Activated naive CD8-positive, alpha-beta T cell treated with anti-CD3 and anti-CD28 coated beads, Interleukin-2, amount 50 U/mL, for 24 hours (primary cell): Measurements from ENCODE around the gene HLA-DPA1.
"Not testable (repeated sequence)": the region's sequence is repeated elsewhere in the genome, so short reads cannot be mapped to it uniquely, and the experiment has no call there.

Experiments used
- ATAC-seq: fragments of 150-1000 bp; cut with Tn5 transposase; one replicate; pipeline ENCODE4 v1.10.0; 2021
- DNase-seq: peaks from one replicate; pipeline ENCODE4 v3.0.0; 2021
- H3K27ac Mint-ChIP-seq: one replicate; pipeline ENCODE4 v1.8.0; 2021; ENCODE audit warnings: mild to moderate bottlenecking, mixed read lengths
- H3K27me3 Mint-ChIP-seq: one replicate; pipeline ENCODE4 v1.8.0; 2021; ENCODE audit warnings: mixed read lengths
- H3K36me3 Mint-ChIP-seq: one replicate; pipeline ENCODE4 v1.8.0; 2021; ENCODE audit warnings: low read depth, mixed read lengths
- H3K4me1 Mint-ChIP-seq: one replicate; pipeline ENCODE4 v1.8.0; 2021; ENCODE audit warnings: mixed read lengths
- H3K4me3 Mint-ChIP-seq: one replicate; pipeline ENCODE4 v1.8.0; 2021; ENCODE audit warnings: mild to moderate bottlenecking, moderate library complexity, mixed read lengths
- H3K9me3 Mint-ChIP-seq: one replicate; pipeline ENCODE4 v1.8.0; 2021; ENCODE audit warnings: mixed read lengths

HLA-DPA1 gene

DNA sequence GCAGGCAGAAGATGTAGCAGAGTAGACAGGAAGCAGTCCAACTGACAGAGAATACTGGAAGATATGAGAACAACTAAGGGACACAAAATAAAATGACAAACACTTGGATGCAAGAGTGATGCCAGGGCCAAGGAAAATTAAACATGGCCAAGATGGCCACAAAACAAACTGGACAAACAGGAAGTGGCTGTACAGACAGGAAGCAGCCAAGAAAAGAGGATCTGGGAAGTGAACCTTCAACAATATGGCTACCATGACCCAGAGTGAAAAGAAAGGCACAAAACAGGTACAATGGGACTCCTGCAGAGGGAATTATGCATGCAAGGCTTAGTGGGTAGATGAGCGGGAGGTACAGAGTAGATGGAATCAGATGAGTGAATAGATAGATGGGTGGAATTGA, 31.4 kb upstream of the HLA-DPA1 start:
- H3K9me3 Mint-ChIP-seq, result peaks cover 17% of the 10 kb centered on the region
- H3K27ac Mint-ChIP-seq, result no peak overlapping the region
- DNase-seq (no peak), ATAC-seq (no peak)
- H3K27me3 Mint-ChIP-seq, result peaks cover 24% of the 10 kb centered on the region
- H3K36me3 Mint-ChIP-seq, result peaks cover 8% of the 10 kb centered on the region
- no peaks in the 10 kb centered on the region for H3K4me1 Mint-ChIP-seq
- H3K4me3 Mint-ChIP-seq, result no peak overlapping the region

DNA sequence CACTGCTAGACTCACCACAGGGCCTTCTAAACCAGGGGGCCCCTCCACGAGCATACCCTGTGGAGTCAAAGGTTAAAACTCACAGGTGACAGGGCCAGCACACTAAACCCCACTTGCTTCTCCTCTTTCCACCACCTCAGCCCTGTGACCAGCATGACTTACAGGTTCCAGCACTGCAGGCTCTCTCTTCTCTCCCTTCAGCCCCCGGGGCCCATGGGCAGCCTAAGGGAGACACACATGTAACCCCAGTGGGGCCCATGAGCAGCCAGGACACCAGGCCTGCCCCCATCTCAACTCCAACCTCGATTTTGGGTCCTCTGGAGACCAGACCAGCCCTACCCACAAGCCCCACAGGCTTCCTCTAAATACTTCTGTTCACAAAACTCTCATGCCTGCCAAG, 30.3 kb upstream of the HLA-DPA1 start:
- no peak overlapping the region for H3K4me3 Mint-ChIP-seq
- peaks cover 25% of the 10 kb centered on the region for H3K9me3 Mint-ChIP-seq
- peaks cover 21% of the 10 kb centered on the region for H3K27me3 Mint-ChIP-seq
- DNase-seq (no peak), ATAC-seq (no peak)
- peaks cover 8% of the 10 kb centered on the region for H3K36me3 Mint-ChIP-seq
- H3K27ac Mint-ChIP-seq, result no peak overlapping the region
- H3K4me1 Mint-ChIP-seq, result no peaks in the 10 kb centered on the region

DNA sequence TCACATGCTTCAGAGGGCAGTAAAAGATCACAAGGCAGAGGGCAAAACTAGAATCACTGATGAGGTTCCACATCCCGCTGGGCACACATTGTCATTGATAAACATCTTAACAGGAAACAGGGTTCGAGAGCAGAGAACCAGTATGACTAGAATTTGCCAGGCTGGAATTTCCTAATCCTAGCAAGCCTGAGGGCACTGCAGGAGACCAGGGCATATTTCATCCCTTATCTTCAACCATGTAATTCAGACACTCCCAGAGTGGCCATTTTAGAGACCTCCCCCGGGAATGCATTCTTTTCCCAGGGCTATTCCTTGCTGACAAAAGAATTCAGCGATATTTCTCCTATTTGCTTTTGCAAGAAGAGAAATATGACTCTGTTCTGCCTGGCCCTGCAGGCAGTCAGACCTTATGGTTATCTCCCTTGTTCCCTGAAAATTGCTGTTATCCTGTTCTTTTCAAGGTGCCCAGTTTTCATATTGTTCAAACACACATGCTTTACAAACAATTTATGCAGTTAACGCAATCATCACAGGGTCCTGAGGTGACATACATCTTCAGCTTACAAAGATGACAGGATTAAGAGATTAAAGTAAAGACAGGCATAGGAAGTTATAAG, 27.8 kb upstream of the HLA-DPA1 start:
- Mint-ChIP-seq H3K27me3 (peaks cover 22% of the 10 kb centered on the region), H3K9me3 (peaks cover 38% of the 10 kb centered on the region), H3K36me3 (peaks cover 12% of the 10 kb centered on the region)
- H3K4me1 Mint-ChIP-seq, ATAC-seq, DNase-seq, H3K4me3 Mint-ChIP-seq, H3K27ac Mint-ChIP-seq: not testable (repeated sequence)

DNA sequence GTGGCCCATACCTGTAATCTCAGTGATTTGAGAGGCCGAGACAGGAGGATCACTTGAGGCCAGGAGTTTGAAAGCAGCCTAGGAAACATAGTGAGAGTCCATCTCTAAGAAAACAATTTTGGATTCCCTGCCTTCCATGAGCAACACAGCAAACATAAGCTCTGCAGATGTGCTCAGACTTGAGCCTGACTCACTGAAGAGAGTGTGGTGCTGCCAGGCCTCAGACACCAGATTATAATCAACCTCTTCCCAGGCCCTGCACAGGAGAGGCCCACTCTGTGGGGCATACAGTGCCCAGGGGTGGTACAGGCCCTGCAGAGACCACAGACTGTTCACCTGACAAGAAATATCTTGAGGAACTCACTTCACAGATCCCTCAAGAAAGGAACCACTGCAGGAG, 22.2 kb upstream of the HLA-DPA1 start:
- Mint-ChIP-seq H3K9me3 (peaks cover 30% of the 10 kb centered on the region), H3K27ac (no peak overlapping the region), H3K4me3 (no peak overlapping the region), H3K4me1 (no peaks in the 10 kb centered on the region), H3K36me3 (peaks cover 8% of the 10 kb centered on the region), H3K27me3 (peaks cover 15% of the 10 kb centered on the region)
- ATAC-seq (no peak), DNase-seq (no peak)

DNA sequence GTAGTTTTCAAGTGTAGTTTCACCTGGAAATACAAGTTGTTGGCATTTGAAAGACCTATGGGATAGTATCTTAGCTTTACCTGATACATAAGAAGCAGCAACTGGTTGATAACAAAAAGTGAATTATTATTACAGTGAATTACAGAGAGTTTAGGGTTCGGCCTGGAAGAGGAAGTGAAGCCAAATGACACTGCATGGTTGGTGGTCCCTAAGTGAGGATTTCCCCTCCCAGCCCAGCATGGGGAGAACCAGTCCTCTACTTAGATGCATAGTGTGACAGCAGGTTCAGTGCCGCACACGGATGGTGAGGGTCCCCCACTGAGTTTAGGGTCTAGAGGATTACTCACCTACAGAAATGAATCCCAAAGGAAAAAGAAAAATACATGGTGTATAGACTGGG, 20.4 kb upstream of the HLA-DPA1 start:
- Mint-ChIP-seq H3K9me3 (peaks cover 14% of the 10 kb centered on the region), H3K27me3 (peaks cover 13% of the 10 kb centered on the region), H3K36me3 (peaks cover 4% of the 10 kb centered on the region), H3K4me1 (no peaks in the 10 kb centered on the region), H3K4me3 (no peak overlapping the region), H3K27ac (no peak overlapping the region)
- no peak for ATAC-seq
- no peak for DNase-seq

DNA sequence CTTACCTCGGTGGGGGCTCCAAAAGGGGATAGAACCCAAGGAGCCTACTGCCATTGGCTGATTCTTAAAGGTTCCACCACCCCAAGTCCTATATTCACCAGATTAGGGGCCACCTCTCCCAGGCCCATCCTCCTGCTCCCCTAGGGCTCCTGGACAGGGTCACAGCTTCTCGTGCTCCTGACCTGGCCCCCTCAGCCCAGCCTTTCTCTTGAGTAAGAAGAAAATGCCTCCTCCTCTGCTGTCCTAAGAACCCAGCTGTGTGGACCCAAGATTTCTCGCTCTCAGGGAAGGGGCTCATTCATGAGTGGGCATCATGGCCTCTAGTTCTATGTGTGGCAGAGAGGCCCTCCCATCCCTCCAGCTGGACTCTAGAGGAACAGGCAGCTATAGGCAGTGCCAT, 18.9 kb upstream of the HLA-DPA1 start:
- Mint-ChIP-seq H3K36me3 (no peaks in the 10 kb centered on the region), H3K4me1 (no peaks in the 10 kb centered on the region), H3K27me3 (peaks cover 8% of the 10 kb centered on the region), H3K9me3 (peaks cover 1% of the 10 kb centered on the region), H3K27ac (no peak overlapping the region), H3K4me3 (no peak overlapping the region)
- ATAC-seq (no peak), DNase-seq (no peak)

DNA sequence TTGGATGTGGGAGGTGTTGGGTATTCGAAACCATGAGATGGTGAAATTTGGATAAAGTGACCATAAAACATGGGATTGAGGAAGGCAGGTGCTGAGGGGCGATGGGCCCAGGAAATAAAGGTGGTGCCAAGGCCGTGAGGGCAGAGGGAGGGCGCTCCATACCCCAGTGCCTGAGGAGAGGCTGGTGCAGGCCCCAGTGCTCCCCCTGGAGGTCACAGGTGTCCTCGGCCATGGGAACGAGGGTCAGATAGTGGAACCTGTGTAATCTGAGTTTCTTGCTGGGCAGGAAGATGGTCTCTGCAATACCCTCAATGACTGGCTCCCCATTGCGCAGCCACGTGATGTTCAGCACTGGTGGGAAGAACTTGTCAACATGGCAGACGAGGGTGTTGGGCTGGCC, 18.5 kb upstream of the HLA-DPA1 start:
- Mint-ChIP-seq H3K36me3 (no peaks in the 10 kb centered on the region), H3K4me1 (no peaks in the 10 kb centered on the region), H3K27ac (no peak overlapping the region), H3K4me3 (no peak overlapping the region), H3K9me3 (no peaks in the 10 kb centered on the region), H3K27me3 (peaks cover 7% of the 10 kb centered on the region)
- DNase-seq, result peak; percentile 75
- ATAC-seq, result peak; percentile 94

DNA sequence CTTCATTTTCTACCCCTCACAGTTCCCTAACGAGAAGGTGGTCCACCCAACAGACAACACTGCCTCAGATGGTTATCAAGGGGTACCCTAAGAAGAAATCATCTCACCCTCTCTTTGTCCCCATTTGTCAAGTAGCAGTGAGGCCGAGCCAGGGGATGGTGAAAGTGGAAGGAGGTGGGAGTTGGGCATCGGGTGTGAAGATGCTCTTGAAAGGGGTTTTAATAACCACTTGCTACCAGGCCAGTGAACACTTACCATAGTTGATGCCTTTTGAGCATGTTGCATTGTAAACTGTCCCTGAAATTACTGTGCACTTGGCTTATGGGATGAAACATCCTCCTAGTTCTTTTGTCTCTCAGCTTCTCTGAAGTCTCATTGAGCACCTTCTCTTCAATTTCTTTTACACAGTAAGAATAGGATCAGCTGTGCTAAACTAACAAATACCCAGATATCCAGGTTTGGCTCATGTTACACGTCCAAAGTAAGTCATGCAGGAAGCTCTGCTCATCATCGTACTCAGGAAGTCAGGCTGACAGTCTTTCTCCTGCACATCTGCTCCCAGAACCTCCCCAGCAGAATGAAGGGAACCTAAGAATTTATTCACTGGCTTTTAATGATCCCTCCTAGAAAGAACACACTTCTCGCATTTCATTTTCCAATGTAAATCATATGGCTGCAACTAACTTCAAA, 15.6 kb upstream of the HLA-DPA1 start:
- no peaks in the 10 kb centered on the region for H3K9me3 Mint-ChIP-seq
- no peaks in the 10 kb centered on the region for H3K4me1 Mint-ChIP-seq
- H3K4me3 Mint-ChIP-seq, result no peak overlapping the region
- H3K27ac Mint-ChIP-seq, result no peak overlapping the region
- H3K27me3 Mint-ChIP-seq, result no peaks in the 10 kb centered on the region
- DNase-seq (no peak), ATAC-seq (no peak)
- no peaks in the 10 kb centered on the region for H3K36me3 Mint-ChIP-seq

DNA sequence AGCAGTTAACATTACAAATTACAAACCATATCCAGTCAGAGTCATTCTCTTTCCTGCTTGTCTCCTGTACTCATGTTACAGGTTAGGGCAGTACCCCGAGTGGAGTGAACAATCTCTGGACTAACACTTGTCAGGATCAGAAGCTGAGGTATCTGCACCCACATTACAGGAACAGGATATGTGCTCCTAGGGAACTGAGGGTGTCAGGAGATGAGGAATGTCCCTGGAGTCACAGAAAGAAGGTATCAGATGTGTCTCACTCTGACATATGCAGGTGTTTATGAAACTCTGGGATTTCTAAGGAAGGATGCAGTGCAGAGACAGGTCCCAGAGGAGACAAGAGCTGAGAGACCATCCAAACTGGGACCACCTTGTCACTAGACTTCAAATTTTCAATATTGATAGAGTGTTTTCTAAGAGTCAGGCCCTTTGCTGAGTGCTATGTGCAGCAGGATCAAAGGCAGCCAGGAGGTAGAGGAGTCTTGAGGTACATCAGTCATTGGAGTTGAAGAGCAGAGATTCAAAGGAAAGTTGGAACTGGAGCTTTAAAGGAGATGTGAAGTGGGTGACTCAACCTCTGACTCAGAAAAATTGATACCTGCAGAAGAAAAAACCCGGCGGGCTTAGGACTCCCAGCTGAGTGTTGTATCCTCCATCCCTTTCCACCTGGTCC, 14.9 kb upstream of the HLA-DPA1 start:
- DNase-seq, result no peak
- H3K9me3 Mint-ChIP-seq, result no peaks in the 10 kb centered on the region
- H3K36me3 Mint-ChIP-seq, result no peaks in the 10 kb centered on the region
- no peak overlapping the region for H3K4me3 Mint-ChIP-seq
- H3K27ac Mint-ChIP-seq, result no peak overlapping the region
- no peaks in the 10 kb centered on the region for H3K4me1 Mint-ChIP-seq
- H3K27me3 Mint-ChIP-seq, result no peaks in the 10 kb centered on the region
- ATAC-seq, result no peak

DNA sequence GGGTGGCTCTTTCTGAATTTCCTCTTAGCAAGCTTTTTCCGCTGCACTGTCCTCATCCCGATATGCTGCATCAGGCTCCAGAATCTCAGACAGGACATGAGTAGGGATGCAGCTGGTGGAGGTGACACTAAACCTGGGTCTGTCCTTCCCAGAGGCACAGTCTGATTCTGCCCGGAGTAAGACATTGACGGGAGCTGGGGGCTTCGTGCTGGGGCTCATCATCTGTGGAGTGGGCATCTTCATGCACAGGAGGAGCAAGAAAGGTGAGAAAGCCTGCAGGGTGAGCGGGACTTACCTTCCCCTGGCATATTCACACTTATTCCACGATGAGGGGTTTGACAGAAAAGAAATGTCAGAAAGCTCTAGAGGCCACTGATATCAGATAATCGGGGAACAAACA, 12.2 kb upstream of the HLA-DPA1 start:
- Mint-ChIP-seq H3K36me3 (no peaks in the 10 kb centered on the region), H3K4me1 (peaks cover 11% of the 10 kb centered on the region), H3K4me3 (no peak overlapping the region), H3K27me3 (no peaks in the 10 kb centered on the region), H3K9me3 (no peaks in the 10 kb centered on the region), H3K27ac (no peak overlapping the region)
- ATAC-seq (no peak), DNase-seq (no peak)

DNA sequence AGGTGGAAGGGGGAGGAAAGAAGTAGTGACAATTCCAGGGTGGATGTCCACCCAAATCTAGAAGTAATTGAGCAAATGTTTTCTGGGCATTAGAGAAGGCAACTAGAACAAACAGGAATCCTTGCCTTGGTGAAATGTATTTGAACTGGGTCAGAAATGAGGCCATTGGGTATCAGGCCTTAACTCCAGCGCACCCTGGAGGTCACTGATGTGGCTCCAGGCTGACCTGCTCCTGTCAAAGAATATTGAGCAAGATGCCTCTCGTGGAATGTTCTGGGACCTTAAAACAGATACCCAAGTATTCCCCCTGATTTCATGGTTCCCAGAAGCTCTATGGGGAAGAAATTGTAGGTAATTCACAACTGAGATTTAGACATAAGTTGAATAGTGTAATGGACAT, 9.3 kb upstream of the HLA-DPA1 start:
- DNase-seq, result no peak
- no peak for ATAC-seq
- Mint-ChIP-seq H3K9me3 (no peaks in the 10 kb centered on the region), H3K27ac (no peak overlapping the region), H3K27me3 (no peaks in the 10 kb centered on the region), H3K4me1 (peaks cover 31% of the 10 kb centered on the region), H3K36me3 (peaks cover 6% of the 10 kb centered on the region), H3K4me3 (no peak overlapping the region)

DNA sequence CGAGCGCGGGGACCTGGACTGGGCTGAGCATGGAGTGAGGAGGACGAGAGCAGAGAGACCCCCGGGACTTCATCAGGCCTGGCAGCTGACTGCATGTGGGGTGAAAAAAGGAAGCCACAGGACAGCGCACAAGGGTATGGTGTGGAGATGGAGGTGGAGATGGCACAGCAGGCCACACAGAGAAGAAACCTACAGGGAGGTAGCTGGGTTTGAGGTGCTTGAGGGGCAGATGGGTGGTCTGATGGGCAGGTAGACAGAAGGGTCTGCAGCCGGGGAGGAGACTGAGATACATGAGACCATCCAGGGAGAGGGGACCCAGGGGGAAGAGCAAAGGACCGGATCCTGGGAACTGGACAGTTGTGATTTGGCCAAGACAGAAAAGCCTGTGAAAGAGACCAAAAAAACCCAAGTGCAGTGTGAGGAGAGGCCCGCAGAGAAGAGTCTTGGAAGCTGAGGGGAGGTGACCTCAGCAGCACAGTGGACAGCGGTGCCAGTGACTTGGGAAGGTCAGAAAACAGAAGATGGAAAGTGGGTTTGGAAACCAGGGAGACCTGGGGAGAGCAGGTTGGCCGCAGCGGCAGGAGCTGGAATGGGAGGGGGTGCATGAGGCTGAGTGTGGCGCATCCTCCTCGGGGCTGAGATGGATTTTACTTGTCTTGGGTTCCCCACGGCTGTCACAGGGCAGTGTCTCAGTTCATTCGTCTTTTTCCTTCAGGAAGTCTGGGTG, 7.8 kb upstream of the HLA-DPA1 start:
- H3K27ac Mint-ChIP-seq, result peak overlapping the region; percentile 43
- H3K36me3 Mint-ChIP-seq, result peaks cover 7% of the 10 kb centered on the region
- peak overlapping the region; percentile 70 for H3K4me3 Mint-ChIP-seq
- H3K9me3 Mint-ChIP-seq, result no peaks in the 10 kb centered on the region
- DNase-seq, result no peak
- peaks cover 44% of the 10 kb centered on the region for H3K4me1 Mint-ChIP-seq
- no peak for ATAC-seq
- H3K27me3 Mint-ChIP-seq, result no peaks in the 10 kb centered on the region

DNA sequence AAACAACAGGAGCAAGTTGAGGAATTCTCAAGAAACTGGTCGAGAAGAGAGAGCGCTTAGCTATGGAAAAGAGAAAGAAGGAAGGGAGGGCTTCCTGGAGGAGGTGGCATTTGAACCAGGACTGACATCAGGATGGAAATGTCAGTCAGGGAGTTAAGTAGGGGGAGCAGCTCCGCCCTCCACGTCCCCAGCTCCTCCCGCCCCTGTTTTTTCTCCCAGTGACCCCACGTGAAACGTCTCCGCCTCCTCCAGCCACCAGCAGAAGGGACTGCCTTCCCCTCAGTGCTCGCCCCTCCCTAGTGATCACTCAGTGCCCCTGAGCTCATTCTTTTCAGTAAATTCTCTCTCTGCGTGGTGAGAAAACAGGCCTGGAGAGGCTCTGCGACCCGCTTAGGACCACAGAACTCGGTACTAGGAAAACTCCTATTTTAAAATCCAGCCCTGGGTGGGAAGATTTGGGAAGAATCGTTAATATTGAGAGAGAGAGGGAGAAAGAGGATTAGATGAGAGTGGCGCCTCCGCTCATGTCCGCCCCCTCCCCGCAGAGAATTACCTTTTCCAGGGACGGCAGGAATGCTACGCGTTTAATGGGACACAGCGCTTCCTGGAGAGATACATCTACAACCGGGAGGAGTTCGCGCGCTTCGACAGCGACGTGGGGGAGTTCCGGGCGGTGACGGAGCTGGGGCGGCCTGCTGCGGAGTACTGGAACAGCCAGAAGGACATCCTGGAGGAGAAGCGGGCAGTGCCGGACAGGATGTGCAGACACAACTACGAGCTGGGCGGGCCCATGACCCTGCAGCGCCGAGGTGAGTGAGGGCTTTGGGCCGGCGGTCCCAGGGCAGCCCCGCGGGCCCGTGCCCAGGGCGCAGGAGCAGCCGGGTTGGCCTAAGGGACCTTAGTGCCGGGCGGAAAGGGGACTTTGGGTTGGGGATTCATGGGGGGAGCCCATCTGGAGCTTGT, 7.0 kb upstream of the HLA-DPA1 start:
- Mint-ChIP-seq H3K4me1 (peaks cover 53% of the 10 kb centered on the region), H3K4me3 (peak overlapping the region; percentile 70), H3K36me3 (peaks cover 7% of the 10 kb centered on the region)

DNA sequence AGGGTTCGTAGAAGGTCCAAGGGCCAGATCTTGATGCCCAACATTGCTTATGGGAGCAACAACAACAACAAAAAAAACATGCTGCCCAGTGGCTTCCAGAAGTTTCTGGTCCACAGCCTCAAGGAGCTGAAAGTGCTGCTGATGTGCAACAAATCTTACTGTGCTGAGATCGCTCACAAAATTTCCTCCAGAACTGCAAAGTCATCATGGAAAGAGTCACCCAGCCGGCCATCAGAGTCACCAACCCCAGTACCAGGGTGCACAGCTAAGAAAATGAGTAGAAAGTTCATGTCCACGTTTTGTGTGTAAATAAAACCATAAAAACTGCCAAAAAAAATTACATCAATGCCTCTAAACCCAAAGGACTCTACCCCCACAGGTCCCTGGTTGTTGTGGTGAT, 6.1 kb upstream of the HLA-DPA1 start:
- H3K27me3 Mint-ChIP-seq, result no peaks in the 10 kb centered on the region
- H3K9me3 Mint-ChIP-seq, result no peaks in the 10 kb centered on the region
- no peak overlapping the region for H3K27ac Mint-ChIP-seq
- peaks cover 7% of the 10 kb centered on the region for H3K36me3 Mint-ChIP-seq
- DNase-seq, result no peak
- no peak for ATAC-seq
- no peak overlapping the region for H3K4me3 Mint-ChIP-seq
- peaks cover 60% of the 10 kb centered on the region for H3K4me1 Mint-ChIP-seq

More for the DNA sequence above, 7.0 kb upstream of the HLA-DPA1 start:
- Mint-ChIP-seq H3K9me3 (no peaks in the 10 kb centered on the region), H3K27ac (peak overlapping the region; percentile 70), H3K27me3 (no peaks in the 10 kb centered on the region)
- no peak for DNase-seq
- ATAC-seq, result no peak
